ENCODE results near the gene CYFIP2.

The CYFIP2 gene

GRCh38 chr5:157259699-157260098, 6.2 kb upstream of the CYFIP2 start:
- no peak for DNase-seq

- no peak for DNase-seq
Measured at GRCh38 chr5:157263496-157264090, 2.3 kb upstream of the CYFIP2 start.

GRCh38 chr5:157266286-157267007, 524 bp downstream of the CYFIP2 start:
- peak; percentile 50 for DNase-seq

DNA sequence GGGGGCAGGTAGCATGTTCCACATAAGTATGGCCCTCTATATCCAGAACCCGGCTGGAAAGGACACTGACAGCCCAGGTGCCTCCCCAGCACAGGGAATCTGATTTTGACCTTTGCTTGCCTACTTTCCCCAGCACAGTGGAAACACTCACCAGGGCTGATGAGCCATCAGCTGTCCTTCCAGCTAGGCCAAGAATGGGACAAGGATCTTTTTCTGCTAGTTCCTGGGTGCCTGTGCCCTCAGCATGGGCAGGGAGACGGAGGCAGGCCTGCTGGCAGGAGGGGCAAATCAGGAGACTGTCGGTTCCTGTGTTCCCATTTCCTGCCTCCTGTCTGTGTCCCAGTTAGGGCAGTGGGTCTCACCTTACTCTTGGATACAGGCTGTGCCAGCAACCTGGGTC, 1.1 kb downstream of the CYFIP2 start:
- no peak for DNase-seq

- no peak for DNase-seq
Measured at GRCh38 chr5:157267761-157268480, 2.0 kb downstream of the CYFIP2 start.

DNA sequence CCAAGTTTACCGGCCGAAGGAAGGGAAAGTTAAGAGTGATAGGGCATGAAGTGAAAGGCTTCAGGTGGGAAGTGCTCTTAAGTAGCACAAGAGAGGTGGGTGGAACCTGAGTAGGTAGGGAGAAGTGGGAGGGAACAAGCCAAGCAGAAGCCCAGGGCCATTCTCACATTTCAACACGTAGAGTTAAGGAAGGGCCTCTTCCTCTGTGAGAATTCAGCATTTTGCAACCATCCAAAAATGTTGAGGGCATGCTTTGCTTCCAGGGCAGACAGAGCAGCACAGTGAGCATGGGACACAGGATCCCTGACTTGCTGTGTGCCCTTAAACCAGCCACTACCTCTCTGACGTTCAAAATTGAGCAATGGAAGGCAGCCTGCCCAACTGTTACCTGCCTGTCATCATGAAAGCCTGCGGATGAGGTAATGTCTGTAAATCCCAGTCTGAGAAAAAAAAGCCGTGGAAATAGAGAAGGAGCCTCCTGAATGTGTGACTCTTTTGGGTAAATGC, 3.3 kb downstream of the CYFIP2 start:
- no peak for DNase-seq

DNA sequence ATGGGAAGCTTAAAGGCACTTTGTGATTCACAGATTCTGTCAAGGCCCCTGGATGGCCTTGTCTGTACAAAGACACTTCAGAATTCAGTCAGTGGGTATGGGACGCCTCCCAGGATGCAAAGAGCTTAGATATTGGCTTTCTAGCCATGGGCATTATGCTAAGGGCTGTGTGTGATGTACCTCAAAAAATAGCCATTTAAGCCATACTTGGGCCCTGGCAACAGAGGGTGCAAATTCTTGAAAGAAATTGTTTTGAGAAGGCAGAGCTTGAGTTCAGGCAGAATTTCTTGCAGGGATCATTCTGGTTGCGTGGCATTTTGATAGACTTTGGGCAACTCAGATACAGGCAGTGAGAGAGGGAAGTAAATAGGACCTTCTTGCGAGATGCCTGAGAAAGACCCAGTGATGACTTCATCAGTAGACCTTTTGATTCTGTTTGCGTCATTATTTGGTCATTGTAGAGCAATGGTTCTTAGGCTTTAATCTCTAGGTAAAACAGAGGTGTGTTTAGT, 3.9 kb downstream of the CYFIP2 start:
- no peak for DNase-seq

- DNase-seq: no peak
Measured at GRCh38 chr5:157270771-157271170, 4.8 kb downstream of the CYFIP2 start.

DNA sequence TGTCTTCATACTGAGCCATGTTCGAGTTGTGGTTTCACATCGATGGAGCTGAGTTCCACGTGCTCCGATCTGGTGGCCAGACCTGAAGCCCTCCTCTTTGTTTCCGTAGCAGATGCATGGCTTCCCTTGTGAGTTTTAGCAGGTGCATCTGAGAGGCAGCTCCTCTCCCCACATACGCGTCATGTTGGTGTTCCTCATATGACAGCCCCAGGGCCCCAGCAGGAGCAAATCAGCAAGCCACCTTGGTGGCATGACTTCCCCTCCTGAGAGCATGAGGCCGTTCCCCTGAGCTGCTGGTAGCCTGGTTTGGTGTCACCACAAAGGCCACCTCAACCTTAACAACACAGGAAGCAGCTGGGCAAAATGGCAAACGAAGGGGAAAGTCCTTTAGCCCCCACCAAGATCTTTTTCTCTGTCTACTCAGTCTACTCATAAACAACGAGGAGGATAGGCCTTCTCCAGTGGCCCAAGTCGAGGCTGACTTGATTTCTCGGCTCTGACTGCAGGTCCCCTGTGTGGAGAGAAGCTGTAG, 5.9 kb downstream of the CYFIP2 start:
- DNase-seq: peak; percentile 94

DNA sequence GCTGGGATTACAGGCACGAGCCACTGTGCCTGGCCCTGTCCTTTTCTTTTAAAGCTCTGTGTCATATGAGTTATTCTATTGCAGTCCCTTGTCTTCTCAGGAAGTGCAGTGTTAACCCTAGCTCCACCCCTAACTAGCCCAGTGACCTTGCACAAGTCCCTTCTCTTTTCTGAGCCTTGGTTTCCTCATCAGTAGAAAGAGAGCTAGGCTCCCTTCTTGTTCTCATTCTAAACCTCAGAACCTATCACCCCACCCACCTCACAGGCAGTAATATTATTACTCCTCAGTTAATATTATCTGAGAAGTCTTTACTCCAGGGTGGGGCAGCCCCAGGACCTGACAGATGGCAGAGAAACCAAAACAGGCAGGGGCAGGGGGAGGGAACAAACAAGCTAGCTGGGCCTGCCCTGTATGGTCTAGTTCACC, 7.2 kb downstream of the CYFIP2 start:
- DNase-seq: peak; percentile 75

GRCh38 chr5:157275403-157275802, 9.5 kb downstream of the CYFIP2 start:
- no peak for DNase-seq

- no peak for DNase-seq
Measured at GRCh38 chr5:157278319-157279037, 12.6 kb downstream of the CYFIP2 start.

- no peak for DNase-seq
Measured at GRCh38 chr5:157279605-157280239, 13.8 kb downstream of the CYFIP2 start.

GRCh38 chr5:157280927-157281326, 15.0 kb downstream of the CYFIP2 start:
- DNase-seq: peak; percentile 51

DNA sequence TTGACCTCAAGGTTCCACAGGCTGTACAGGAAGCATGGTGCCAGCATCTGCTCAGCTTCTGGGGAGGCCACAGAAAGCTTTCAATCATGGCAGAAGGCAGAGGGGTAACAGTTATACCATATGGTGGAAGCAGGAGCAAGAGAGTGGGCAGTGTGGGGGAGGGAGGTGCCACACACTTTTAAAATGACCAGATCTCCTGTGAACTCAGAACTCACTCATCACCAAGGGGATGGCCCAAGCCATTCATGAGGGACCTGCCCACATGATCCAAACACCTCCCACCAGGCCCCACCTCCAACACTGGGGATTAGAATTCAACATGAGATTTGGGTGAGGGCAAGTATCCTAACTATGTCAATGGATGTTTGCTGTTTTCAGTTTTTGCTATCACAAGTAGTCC, 16.2 kb downstream of the CYFIP2 start:
- DNase-seq: no peak

DNA sequence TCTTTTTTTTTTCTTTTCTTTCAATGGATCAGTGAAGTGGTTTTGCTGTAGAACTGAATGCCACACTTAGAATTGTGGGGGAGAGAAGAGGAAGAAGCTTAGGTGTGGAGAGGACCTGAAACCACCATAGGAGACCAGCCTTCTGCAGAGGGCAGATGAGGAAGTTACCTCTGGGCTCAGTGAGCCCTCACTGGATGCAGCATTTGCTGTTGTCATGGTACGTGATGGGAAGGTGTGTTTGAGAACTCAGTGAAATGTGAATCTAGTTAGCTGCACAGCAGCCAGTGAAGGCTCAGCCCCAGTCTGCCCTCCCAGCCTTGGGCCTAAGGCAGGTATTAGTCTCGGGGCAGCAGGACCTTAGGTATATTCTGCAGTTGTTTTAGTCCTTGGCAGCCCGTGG, 17.5 kb downstream of the CYFIP2 start:
- DNase-seq: no peak

DNA sequence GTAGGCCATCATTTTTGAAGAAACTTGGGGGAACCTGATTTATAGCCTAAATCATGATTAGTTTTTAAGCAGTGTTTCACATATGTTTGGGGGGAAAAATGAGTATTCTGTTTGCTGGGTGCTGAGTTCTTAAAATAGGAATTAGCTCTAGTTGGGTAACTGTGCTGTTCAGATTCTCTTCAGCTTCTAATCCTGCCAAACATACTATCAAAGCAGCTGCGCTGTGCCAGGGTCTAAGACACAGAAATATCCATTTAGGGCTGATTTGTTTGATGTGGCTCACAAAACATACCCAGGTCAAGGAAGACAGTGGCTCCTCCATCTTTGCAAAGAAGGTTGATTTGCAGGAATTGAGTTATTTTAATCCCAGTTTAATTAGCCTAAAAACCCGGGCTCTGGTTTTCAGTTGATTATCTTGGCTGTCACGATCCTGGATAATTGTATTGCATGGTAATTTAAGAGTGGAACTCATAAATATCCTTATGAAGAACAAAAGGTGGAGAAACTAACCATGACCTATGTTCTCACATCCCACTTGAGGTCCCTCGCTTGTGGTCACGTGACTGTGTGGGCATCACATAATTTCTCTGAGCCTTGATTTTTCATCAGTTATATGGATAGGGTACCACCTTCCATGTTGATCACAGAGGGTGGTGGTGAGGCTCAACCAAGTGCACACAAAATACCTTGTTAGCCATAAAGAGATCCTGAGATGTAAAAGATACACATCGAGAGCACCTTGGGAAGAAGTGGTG, 18.7 kb downstream of the CYFIP2 start:
- DNase-seq: no peak

GRCh38 chr5:157285310-157286035, 19.6 kb downstream of the CYFIP2 start:
- no peak for DNase-seq

- no peak for DNase-seq
Measured at GRCh38 chr5:157286761-157287211, 20.9 kb downstream of the CYFIP2 start.

DNA sequence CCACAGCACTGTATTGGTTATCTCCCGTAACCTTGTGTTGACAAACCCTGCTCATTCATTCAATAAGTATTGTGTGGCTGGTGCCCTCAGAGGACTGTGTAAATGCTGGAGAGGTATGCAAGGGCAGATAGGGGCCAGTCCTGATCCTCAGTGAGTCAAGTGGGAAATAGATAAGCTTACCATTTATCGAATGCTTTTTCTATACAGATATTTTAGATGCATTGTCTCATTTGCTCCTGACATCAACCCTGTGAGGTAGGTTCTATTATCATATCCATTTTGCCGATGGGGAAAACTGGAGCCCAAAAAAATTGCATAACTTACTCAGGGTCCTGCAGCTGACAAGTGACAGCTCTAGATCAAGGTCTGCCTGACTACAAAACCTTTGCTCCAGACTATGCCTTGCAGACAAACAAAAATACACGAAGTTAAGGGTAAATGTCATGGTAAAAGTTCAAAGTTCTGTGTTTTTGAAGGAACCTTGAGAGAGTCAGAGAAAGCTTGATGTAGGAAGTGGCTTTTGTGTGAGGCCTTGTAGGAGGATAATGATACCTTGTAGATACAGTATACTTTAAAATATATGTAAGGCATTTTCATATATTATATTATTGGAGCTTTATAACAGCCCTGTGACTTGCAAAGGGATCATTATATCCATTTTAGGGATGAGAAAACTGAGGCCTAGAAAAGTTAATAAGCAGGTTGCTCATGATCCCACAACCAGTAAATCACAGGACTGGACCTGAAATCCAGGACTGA, 22.7 kb downstream of the CYFIP2 start:
- DNase-seq: no peak
